Measurements from ENCODE around the gene SCGB1C1.
"Not testable (repeated sequence)": the region's sequence is repeated elsewhere in the genome, so short reads cannot be mapped to it uniquely, and the experiment has no call there.

SCGB1C1 gene

GRCh38 chr11:220641-221215 is 27.9 kb downstream of the SCGB1C1 start:
- H3K4me3 ChIP-seq (replicated peaks; ENCODE audit: insufficient read depth, low read length); DNase-seq (ENCODE audit: low read depth in 1 of 2, low spot score in 1 of 2); H3K27ac ChIP-seq (replicated peaks); H3K27me3 ChIP-seq (ENCODE audit: insufficient read depth, poor library complexity, severe bottlenecking): not testable (repeated sequence)

- no peak for DNase-seq (ENCODE audit: low read depth in 1 of 2, low spot score in 1 of 2)
- no peak for TF ChIP-seq CTCF (IDR thresholded peaks at IDR 0.05; ENCODE audit: insufficient read depth, low read length)
- TF ChIP-seq POLR2AphosphoS5 (IDR thresholded peaks at IDR 0.05; ENCODE audit: low read depth), result no peak
- no peak for TF ChIP-seq GABPA (IDR thresholded peaks at IDR 0.05; ENCODE audit: low read depth)
- TF ChIP-seq SPI1 (IDR thresholded peaks at IDR 0.05; ENCODE audit: borderline replicate concordance, low read depth), result no peak
- TF ChIP-seq REST (IDR thresholded peaks at IDR 0.05; ENCODE audit: insufficient replicate concordance, low read depth), result no peak
- H3K27ac ChIP-seq (replicated peaks), result no peak overlapping the region
- H3K4me3 ChIP-seq (replicated peaks; ENCODE audit: insufficient read depth, low read length), result no peak overlapping the region
- H3K27me3 ChIP-seq (ENCODE audit: insufficient read depth, poor library complexity, severe bottlenecking), result no peaks in the 10 kb centered on the region
These were observed 28.7 kb downstream of the SCGB1C1 start for GRCh38 chr11:221539-221938.

- Histone ChIP-seq H3K27ac (replicated peaks) (no peak overlapping the region), H3K27me3 (ENCODE audit: insufficient read depth, poor library complexity, severe bottlenecking) (no peaks in the 10 kb centered on the region), H3K4me3 (replicated peaks; ENCODE audit: insufficient read depth, low read length) (no peak overlapping the region)
- no peak for DNase-seq (ENCODE audit: low read depth in 1 of 2, low spot score in 1 of 2)
- TF ChIP-seq POLR2AphosphoS5 (IDR thresholded peaks at IDR 0.05; ENCODE audit: low read depth), result no peak
These were observed 29.3 kb downstream of the SCGB1C1 start for GRCh38 chr11:221998-222789.

- no peak for DNase-seq (ENCODE audit: low read depth in 1 of 2, low spot score in 1 of 2)
These were observed 30.3 kb downstream of the SCGB1C1 start for GRCh38 chr11:223026-223789.

More at GRCh38 chr11:223026-223789, 30.3 kb downstream of the SCGB1C1 start:
- Histone ChIP-seq H3K4me3 (replicated peaks; ENCODE audit: insufficient read depth, low read length) (no peak overlapping the region), H3K27ac (replicated peaks) (no peak overlapping the region), H3K27me3 (ENCODE audit: insufficient read depth, poor library complexity, severe bottlenecking) (no peaks in the 10 kb centered on the region)
- no peak for TF ChIP-seq CTCF (IDR thresholded peaks at IDR 0.05; ENCODE audit: insufficient read depth, low read length)
- no peak for TF ChIP-seq REST (IDR thresholded peaks at IDR 0.05; ENCODE audit: insufficient replicate concordance, low read depth)
- TF ChIP-seq POLR2AphosphoS5 (IDR thresholded peaks at IDR 0.05; ENCODE audit: low read depth), result no peak
- no peak for TF ChIP-seq SPI1 (IDR thresholded peaks at IDR 0.05; ENCODE audit: borderline replicate concordance, low read depth)
- TF ChIP-seq GABPA (IDR thresholded peaks at IDR 0.05; ENCODE audit: low read depth), result no peak

Data from HL-60 (cell line).